GM12878 (cell line): ENCODE measurements around the gene DHX16. TPM values are rescaled to one million over a fixed set of nuclear protein-coding genes. Genes with fewer than 3 reads are reported as not detected.

Experiments used
- ATAC-seq: fragments of 200-7000 bp; cut with Tn5 transposase; 3 replicates; pipeline ENCODE4 v1.9.1; 2020; ENCODE audit warnings: mild to moderate bottlenecking, moderate library complexity
- BruUV-seq: library from RNA; stranded (reverse); fragments of 400-500 nt; replicated peaks from 2 replicates; lab custom pipeline; 2021; lab: Mats Ljungman, UMichigan
- CTCF ChIA-PET: fragments of 300-600 bp; sonication (Branson Sonifier 250); formaldehyde crosslinking; extraction: SDS; loops from one replicate; lab custom pipeline; 2021; ENCODE audit warnings: inconsistent platforms; lab: Yijun Ruan, JAX
- POLR2A ChIA-PET: fragments of 350-600 bp; formaldehyde crosslinking; extraction: SDS; loops from one replicate; lab custom pipeline; 2021; ENCODE audit warnings: inconsistent platforms; lab: Charles Lee
- RAD21 ChIA-PET: fragments of 300-600 bp; sonication (Branson Sonifier 250); formaldehyde crosslinking; loops from one replicate; lab custom pipeline; 2023; ENCODE audit warnings: antibody characterized with exemption; ENCODE audit not compliant: unreplicated experiment; lab: Charles Lee
- SMC1A ChIA-PET: fragments of 300-600 bp; sonication (Branson Sonifier 250); formaldehyde crosslinking; loops from one replicate; lab custom pipeline; 2023; ENCODE audit not compliant: unreplicated experiment, uncharacterized antibody; lab: Charles Lee
- DNase-seq: peaks from one replicate; pipeline ENCODE4 v3.0.0-alpha.2; 2011; ENCODE audit warnings: low read depth, low spot score
- FAIRE-seq: peaks from 3 replicates; lab custom pipeline; 2011; peaks lifted over from hg19 to GRCh38; lab: Jason Lieb, UNC
- H2AFZ ChIP-seq: 2 replicates; pipeline ENCODE4 v1.6.0; 2011; ENCODE audit warnings: low read depth, low read length, control low read depth; ENCODE audit not compliant: control insufficient read depth
- H3K27ac ChIP-seq: 2 replicates; pipeline ENCODE4 v1.5.1; 2011; ENCODE audit warnings: control low read depth; ENCODE audit not compliant: control insufficient read depth, insufficient read depth
- H3K27me3 ChIP-seq, 2 experiments: replicated peaks in 1 of 2; 2 replicates each; pipeline versions ENCODE4 v1.6.0 to v1.6.1; 2011; ENCODE audit warnings: low read length in 1 of 2; ENCODE audit not compliant: control insufficient read depth in 2 of 2, insufficient read depth in 2 of 2
- H3K36me3 ChIP-seq, 2 experiments: 2 replicates each; pipeline ENCODE4 v1.5.1; 2011; ENCODE audit warnings: low read length in 1 of 2; ENCODE audit not compliant: control insufficient read depth in 2 of 2, insufficient read depth in 2 of 2
- H3K4me1 ChIP-seq: 2 replicates; pipeline ENCODE4 v1.6.1; 2011; ENCODE audit warnings: mild to moderate bottlenecking, low read length, moderate library complexity, mixed read lengths; ENCODE audit not compliant: control insufficient read depth, insufficient read depth
- H3K4me2 ChIP-seq: 2 replicates; pipeline ENCODE4 v1.6.0; 2011; ENCODE audit warnings: control low read depth; ENCODE audit not compliant: control insufficient read depth, insufficient read depth
- H3K4me3 ChIP-seq: fragments of 200-600 bp; sonication (generic); 2 replicates; pipeline ENCODE4 v1.5.1; 2016
- H3K79me2 ChIP-seq: 2 replicates; pipeline ENCODE4 v1.6.0; 2011; ENCODE audit warnings: low read length; ENCODE audit not compliant: control insufficient read depth, insufficient read depth
- H3K9ac ChIP-seq: 2 replicates; pipeline ENCODE4 v1.8.0; 2011; ENCODE audit warnings: low read length, control low read depth, mixed read lengths; ENCODE audit not compliant: control insufficient read depth, insufficient read depth
- H3K9me3 ChIP-seq: replicated peaks from 3 replicates; pipeline ENCODE4 v1.5.1; 2011; ENCODE audit warnings: mild to moderate bottlenecking, low read length; ENCODE audit not compliant: control insufficient read depth, insufficient read depth
- H4K20me1 ChIP-seq: 2 replicates; pipeline ENCODE4 v1.6.0; 2011; ENCODE audit not compliant: control insufficient read depth, insufficient read depth
- EGR1 ChIP-seq, 2 experiments: IDR thresholded peaks; 1 replicate in 1 of 2; 2 replicates in 1 of 2; pipeline ENCODE4 v1.6.1; 2011 to 2012; ENCODE audit warnings: low read depth in 2 of 2, low read length in 2 of 2, borderline replicate concordance in 1 of 2, mild to moderate bottlenecking in 1 of 2, moderate library complexity in 1 of 2
- ETV6 ChIP-seq, 2 experiments: fragments of 450-650 bp in 1 of 2; IDR thresholded peaks in 1 of 2; conservative IDR thresholded peaks in 1 of 2; 2 replicates each; pipeline ENCODE4 v1.6.1; 2014; ENCODE audit warnings: antibody characterized with exemption in 1 of 2, borderline replicate concordance in 1 of 2, low read depth in 1 of 2, mild to moderate bottlenecking in 1 of 2, moderate library complexity in 1 of 2
- MEF2A ChIP-seq: IDR thresholded peaks from 2 replicates; pipeline ENCODE4 v1.6.1; 2011; ENCODE audit warnings: low read depth, mild to moderate bottlenecking, low read length, moderate library complexity; ENCODE audit not compliant: insufficient read depth
- MTA2 ChIP-seq: fragments of 450-650 bp; IDR thresholded peaks from 2 replicates; pipeline ENCODE4 v1.6.1; 2016; ENCODE audit warnings: low read depth, mild to moderate bottlenecking, moderate library complexity
- MTA3 ChIP-seq: IDR thresholded peaks from 2 replicates; pipeline ENCODE4 v1.6.1; 2012; ENCODE audit warnings: low read length, inconsistent platforms, borderline replicate concordance
- RAD21 ChIP-seq: IDR thresholded peaks from 2 replicates; pipeline ENCODE4 v1.6.1; 2011; ENCODE audit warnings: mild to moderate bottlenecking, low read depth, low read length, moderate library complexity; ENCODE audit not compliant: insufficient read depth
- SMARCA5 ChIP-seq: fragments of 450-650 bp; IDR thresholded peaks from 2 replicates; pipeline ENCODE4 v1.6.1; 2017; ENCODE audit warnings: mild to moderate bottlenecking
- SREBF2 ChIP-seq: IDR thresholded peaks from 2 replicates; pipeline ENCODE4 v1.6.1; 2012; ENCODE audit warnings: mild to moderate bottlenecking, low read length
- STAT3 ChIP-seq: IDR thresholded peaks from 2 replicates; pipeline ENCODE4 v1.6.1; 2011; ENCODE audit warnings: low read depth, low read length, improper control_type of control experiment
- TAF1 ChIP-seq: IDR thresholded peaks from 2 replicates; pipeline ENCODE4 v1.6.1; 2011; ENCODE audit warnings: mild to moderate bottlenecking, low read depth, low read length, borderline replicate concordance
- ZZZ3 ChIP-seq: IDR thresholded peaks from 2 replicates; pipeline ENCODE4 v1.6.1; 2011; ENCODE audit warnings: low read depth; ENCODE audit not compliant: control insufficient read depth, insufficient read length
- WGBS: methylation state at CpG from one replicate; pipeline ENCODE4 v1.1.6; 2016; ENCODE audit warnings: low lambda C conversion rate; ENCODE audit not compliant: insufficient replicate concordance, insufficient coverage; ENCODE audit errors: missing lambda C conversion rate; 5-methylcytosine and 5-hydroxymethylcytosine counted together
- in situ Hi-C: fragments of 300-500 bp; cut with MboI; formaldehyde crosslinking; loops from 9 replicates; pipeline ENCODE4 v1.14.3; 2018; ENCODE audit warnings: mixed read lengths
- intact Hi-C: fragments of 100-400 bp; cut with micrococcal nuclease; formaldehyde crosslinking; loops from one replicate; pipeline ENCODE4 v1.14.2; 2022; ENCODE audit not compliant: unreplicated experiment
- polyA plus RNA-seq, 11 experiments: library from polyadenylated mRNA; depleted of rRNA in 4 of 11; unstranded in 6 of 11; stranded (reverse) in 5 of 11; fragments of >200 nt; fragmentation: Nextera tagmentation in 4 of 11; fragmentation: Illumina TruSeq in 1 of 11; extraction: Ambion mirVana in 4 of 11; extraction: Trizol in 1 of 11; gene quantifications; 1 replicate in 1 of 11; 2 replicates in 10 of 11; pipeline versions ENCODE4 v1.2.1 to v1.2.3, GENCODE V29; 2011 to 2016; ENCODE audit warnings: inconsistent platforms in 2 of 11, missing spikeins in 2 of 11, low read depth in 1 of 11
- total RNA-seq, 4 experiments: library from RNA; depleted of rRNA in 3 of 4; stranded (reverse); fragments of >200 nt in 3 of 4; fragmentation: Illumina TruSeq in 1 of 4; extraction: Trizol in 1 of 4; gene quantifications; 2 replicates each; pipeline versions ENCODE4 v1.2.1 to v1.2.3, GENCODE V29; 2013 to 2021
- TF ChIP-seq, protein P1 (sequence below): IDR thresholded peaks from 2 replicates; pipeline ENCODE4 v1.6.1; 2011; ENCODE audit warnings: low read depth, mild to moderate bottlenecking, low read length, moderate library complexity, borderline replicate concordance; ENCODE audit errors: extremely low read depth
- TF ChIP-seq, protein P2 (sequence below): IDR thresholded peaks from 2 replicates; pipeline ENCODE4 v1.6.1; 2011; ENCODE audit warnings: mild to moderate bottlenecking, low read depth, low read length, moderate library complexity; ENCODE audit not compliant: insufficient replicate concordance
- TF ChIP-seq, protein P3 (sequence below): fragments of 450-650 bp; conservative IDR thresholded peaks from 2 replicates; pipeline ENCODE4 v1.6.1; 2017; ENCODE audit warnings: mild to moderate bottlenecking, moderate library complexity

The DHX16 gene
- total and polyA plus RNA-seq, 10 of the 15 experiments (the other 5 are each of a cell fraction or from before 2014, with no cell fraction given) = 10.1 to 41.4 (median 38.3) TPM

DNA sequence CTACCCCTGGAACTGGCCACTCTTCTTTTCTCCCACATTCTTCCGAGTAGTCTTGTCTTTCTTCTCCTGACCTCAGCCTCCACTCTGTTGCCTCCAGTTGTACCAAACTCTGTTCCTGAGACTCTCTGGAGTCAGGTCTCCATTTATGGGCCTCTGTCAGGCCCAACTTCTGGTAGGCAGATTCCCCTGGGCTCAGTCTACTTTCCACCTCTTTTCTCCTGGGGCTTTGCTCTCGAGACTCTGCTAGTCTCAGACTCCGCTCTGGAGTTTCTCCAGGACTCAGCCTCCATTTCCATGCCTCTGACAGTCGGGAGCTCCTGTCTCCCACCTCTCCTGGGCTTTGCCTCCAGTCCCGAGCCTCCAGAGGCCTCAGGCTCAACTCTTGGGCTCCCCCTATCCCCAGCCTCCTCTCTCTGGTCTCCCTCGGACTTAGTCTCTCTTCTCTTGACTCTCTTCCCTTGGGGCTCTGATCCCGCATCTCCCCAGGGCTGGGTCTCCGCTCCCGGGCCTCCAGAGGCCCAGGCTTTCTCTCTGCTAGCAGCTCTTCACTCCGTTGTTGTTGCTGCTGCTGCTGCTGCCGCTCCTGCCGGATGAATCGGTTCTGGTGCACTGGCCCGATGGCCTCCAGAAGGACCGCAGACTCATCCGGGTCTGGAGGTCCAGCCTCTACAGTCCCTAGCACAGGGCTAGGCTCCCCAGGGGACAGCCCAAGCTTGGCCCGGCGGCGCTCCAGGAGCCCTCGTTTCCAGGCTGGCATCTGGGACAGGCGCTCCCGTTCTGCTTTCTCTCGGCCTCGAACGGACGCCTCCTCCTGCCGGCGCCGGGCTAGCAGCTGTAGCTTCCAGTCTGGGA lies 12.6 kb upstream of the DHX16 start (continued):
- no peak for TF ChIP-seq MTA2
- TF ChIP-seq, protein P1, sequence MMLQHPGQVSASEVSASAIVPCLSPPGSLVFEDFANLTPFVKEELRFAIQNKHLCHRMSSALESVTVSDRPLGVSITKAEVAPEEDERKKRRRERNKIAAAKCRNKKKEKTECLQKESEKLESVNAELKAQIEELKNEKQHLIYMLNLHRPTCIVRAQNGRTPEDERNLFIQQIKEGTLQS = no peak
- no peak for TF ChIP-seq SREBF2

DNA sequence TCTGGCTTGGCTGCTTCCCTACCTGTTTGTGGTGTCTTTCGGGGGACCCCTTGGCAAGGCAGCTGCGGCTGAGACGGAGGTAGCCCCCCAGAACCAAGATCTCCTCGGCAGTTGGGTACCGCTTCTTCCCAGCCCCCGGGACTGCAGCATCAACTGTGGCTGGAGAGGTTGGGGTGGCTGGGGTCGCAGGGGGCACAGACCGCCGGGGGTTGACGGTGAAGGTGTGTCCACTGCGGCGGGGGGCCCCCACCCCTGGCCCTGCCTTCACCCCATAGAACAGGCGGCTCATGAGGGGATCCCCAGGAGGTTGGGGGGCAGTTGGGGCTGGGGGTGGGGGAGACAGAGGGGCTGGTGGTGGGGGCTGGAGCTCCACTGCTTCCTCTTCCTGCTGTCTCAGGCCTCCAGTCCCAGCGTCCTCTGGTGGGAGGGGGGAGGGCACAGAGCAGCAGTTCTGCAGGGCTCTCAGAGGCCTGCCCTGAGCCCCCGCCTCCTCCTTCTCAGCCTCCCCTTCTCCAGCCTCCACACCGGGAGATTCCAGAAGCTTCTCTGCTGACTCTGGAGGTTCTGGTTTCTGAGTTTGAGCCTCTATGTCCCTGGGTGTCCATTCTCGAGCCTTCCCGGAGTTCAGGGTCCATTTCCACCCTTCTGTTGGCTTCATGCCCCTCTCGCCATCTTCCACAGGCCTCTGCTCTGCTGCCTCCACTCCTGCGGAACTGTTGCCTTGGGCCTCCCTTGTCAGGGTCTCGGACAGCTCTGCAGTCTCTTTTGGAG lies 11.8 kb upstream of the DHX16 start:
- Histone ChIP-seq H3K27me3 (no peaks in the 10 kb centered on the region), H3K27ac (peak overlapping the region; percentile 96), H3K36me3 (peaks cover 0 to 9% of the 10 kb centered on the region in 2 experiments; a peak in 3 of 4 replicates), H2AFZ (no peak overlapping the region), H3K9ac (peak overlapping the region; percentile 94), H3K9me3 (no peaks in the 10 kb centered on the region), H3K79me2 (peaks cover 100% of the 10 kb centered on the region), H4K20me1 (peaks cover 5% of the 10 kb centered on the region; the same call in 1 of the 2 replicates), H3K4me1 (peaks cover 18% of the 10 kb centered on the region), H3K4me2 (peak overlapping the region; percentile 89), H3K4me3 (peak overlapping the region; percentile 100)
- no peak for DNase-seq
- CTCF ChIA-PET = interaction anchor here (0.9 to 9.5 kb wide), 6 partner anchors 9 to 136 kb away, joined by 3 to 487 read pairs (median 4); partner anchors contain the start of genes DHX16, MDC1 and TUBB
- POLR2A ChIA-PET = interaction anchor here (0.6 to 9.5 kb wide), 7 partner anchors 35 to 230 kb away, joined by 3 to 200 read pairs (median 4); partner anchors contain the start of genes MDC1, TUBB and VARS2
- intact Hi-C loops (loop anchor here (5.0 kb wide), 2 partner anchors 143 to 193 kb away; no protein-coding TSS in a partner anchor), in situ Hi-C loops (loop anchor here (5.0 kb wide), 2 partner anchors 33 to 138 kb away; partner anchors contain the start of gene MDC1)
- under 1% methylated on average over 21 of the region's 21 CpGs for WGBS
- RAD21 ChIA-PET = interaction anchor here (0.8 to 14.2 kb wide), 5 partner anchors 36 to 155 kb away, joined by 3 to 232 read pairs (median 3); partner anchors contain the start of genes MDC1 and TUBB
- BruUV-seq = no TSS peak
- SMC1A ChIA-PET = interaction anchor here (1.0 to 11.3 kb wide), 4 partner anchors 40 to 70 kb away, joined by 3 to 265 read pairs (median 4); partner anchors contain the start of genes MDC1 and TUBB
- no peak for ATAC-seq
- no peak for FAIRE-seq
- TF ChIP-seq, protein P2, sequence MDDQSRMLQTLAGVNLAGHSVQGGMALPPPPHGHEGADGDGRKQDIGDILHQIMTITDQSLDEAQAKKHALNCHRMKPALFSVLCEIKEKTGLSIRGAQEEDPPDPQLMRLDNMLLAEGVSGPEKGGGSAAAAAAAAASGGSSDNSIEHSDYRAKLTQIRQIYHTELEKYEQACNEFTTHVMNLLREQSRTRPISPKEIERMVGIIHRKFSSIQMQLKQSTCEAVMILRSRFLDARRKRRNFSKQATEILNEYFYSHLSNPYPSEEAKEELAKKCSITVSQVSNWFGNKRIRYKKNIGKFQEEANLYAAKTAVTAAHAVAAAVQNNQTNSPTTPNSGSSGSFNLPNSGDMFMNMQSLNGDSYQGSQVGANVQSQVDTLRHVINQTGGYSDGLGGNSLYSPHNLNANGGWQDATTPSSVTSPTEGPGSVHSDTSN = peak; percentile 1
- TF ChIP-seq SMARCA5 = no peak
- TF ChIP-seq, protein P3, sequence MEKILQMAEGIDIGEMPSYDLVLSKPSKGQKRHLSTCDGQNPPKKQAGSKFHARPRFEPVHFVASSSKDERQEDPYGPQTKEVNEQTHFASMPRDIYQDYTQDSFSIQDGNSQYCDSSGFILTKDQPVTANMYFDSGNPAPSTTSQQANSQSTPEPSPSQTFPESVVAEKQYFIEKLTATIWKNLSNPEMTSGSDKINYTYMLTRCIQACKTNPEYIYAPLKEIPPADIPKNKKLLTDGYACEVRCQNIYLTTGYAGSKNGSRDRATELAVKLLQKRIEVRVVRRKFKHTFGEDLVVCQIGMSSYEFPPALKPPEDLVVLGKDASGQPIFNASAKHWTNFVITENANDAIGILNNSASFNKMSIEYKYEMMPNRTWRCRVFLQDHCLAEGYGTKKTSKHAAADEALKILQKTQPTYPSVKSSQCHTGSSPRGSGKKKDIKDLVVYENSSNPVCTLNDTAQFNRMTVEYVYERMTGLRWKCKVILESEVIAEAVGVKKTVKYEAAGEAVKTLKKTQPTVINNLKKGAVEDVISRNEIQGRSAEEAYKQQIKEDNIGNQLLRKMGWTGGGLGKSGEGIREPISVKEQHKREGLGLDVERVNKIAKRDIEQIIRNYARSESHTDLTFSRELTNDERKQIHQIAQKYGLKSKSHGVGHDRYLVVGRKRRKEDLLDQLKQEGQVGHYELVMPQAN = no peak
- no peak for TF ChIP-seq ZZZ3
- no peak for TF ChIP-seq STAT3
- TF ChIP-seq EGR1 (IDR thresholded peaks at IDR 0.05; ENCODE audit: borderline replicate concordance in 1 of 2, low read depth in 2 of 2, low read length in 2 of 2) = peak in 1 of 2 experiments; percentile 30; a peak in 1 of 3 replicates
- TF ChIP-seq TAF1 = no peak; the same call in 1 of the 2 replicates
- no peak for TF ChIP-seq RAD21
- TF ChIP-seq MEF2A = no peak
- no peak for TF ChIP-seq MTA3
- 0 out of 4 replicates have a peak, but pooled peaks of 1 of the 2 experiments have one; percentile 44 for TF ChIP-seq ETV6 (conservative IDR thresholded peaks at IDR 0.05 in 1 of 2, IDR thresholded peaks at IDR 0.05 in 1 of 2; ENCODE audit: borderline replicate concordance in 1 of 2, low read depth in 1 of 2)
